Activated naive CD4-positive, alpha-beta T cell treated with anti-CD3 and anti-CD28 coated beads for 36 hours (primary cell): ENCODE measurements around the gene SIM2. TPM values are rescaled to one million over a fixed set of nuclear protein-coding genes. Genes with fewer than 3 reads are reported as not detected.

Source experiments
- CTCF ChIA-PET: fragments of 350-600 bp; sonication (Branson Sonifier 250); formaldehyde crosslinking; loops from one replicate; lab custom pipeline; 2021; ENCODE audit warnings: antibody characterized with exemption; lab: Charles Lee
- DNase-seq: peaks from one replicate; pipeline ENCODE4 v3.0.0-alpha.2; 2020
- H3K27ac Mint-ChIP-seq: one replicate; pipeline ENCODE4 v1.8.0; 2021; ENCODE audit warnings: mild to moderate bottlenecking, mixed read lengths
- H3K27me3 Mint-ChIP-seq: one replicate; pipeline ENCODE4 v1.8.0; 2021; ENCODE audit warnings: low read depth, mixed read lengths
- H3K36me3 Mint-ChIP-seq: one replicate; pipeline ENCODE4 v1.8.0; 2021; ENCODE audit warnings: low read depth, mixed read lengths
- H3K4me1 Mint-ChIP-seq: one replicate; pipeline ENCODE4 v1.8.0; 2021; ENCODE audit warnings: low read depth, mixed read lengths
- H3K4me3 Mint-ChIP-seq: one replicate; pipeline ENCODE4 v1.8.0; 2021; ENCODE audit warnings: mild to moderate bottlenecking, moderate library complexity, mixed read lengths
- H3K9me3 Mint-ChIP-seq: one replicate; pipeline ENCODE4 v1.8.0; 2021; ENCODE audit warnings: mixed read lengths
- intact Hi-C: fragments of 100-400 bp; cut with micrococcal nuclease; formaldehyde crosslinking; loops from one replicate; pipeline ENCODE4 v1.15.1; 2023
- total RNA-seq, 2 experiments: library from RNA; stranded (reverse); gene quantifications; one replicate each; pipeline ENCODE4 v1.2.3, GENCODE V29; 2021

The SIM2 gene
- total RNA-seq, 2 experiments from 2014 or later = 0.74 to 0.94 TPM

- Mint-ChIP-seq H3K27me3 (peaks cover 73% of the 10 kb centered on the region), H3K4me3 (no peak overlapping the region), H3K27ac (no peak overlapping the region), H3K4me1 (peaks cover 27% of the 10 kb centered on the region), H3K36me3 (no peaks in the 10 kb centered on the region), H3K9me3 (no peaks in the 10 kb centered on the region)
- CTCF ChIA-PET = interaction anchor here (0.9 kb wide), 1 partner anchor 67 kb away, joined by 3 read pairs; no protein-coding TSS in a partner anchor
- no peak for DNase-seq
- intact Hi-C loops = no loop called here
These were observed 1.7 kb upstream of the SIM2 start for GRCh38 chr21:36697060-36697850.

DNA sequence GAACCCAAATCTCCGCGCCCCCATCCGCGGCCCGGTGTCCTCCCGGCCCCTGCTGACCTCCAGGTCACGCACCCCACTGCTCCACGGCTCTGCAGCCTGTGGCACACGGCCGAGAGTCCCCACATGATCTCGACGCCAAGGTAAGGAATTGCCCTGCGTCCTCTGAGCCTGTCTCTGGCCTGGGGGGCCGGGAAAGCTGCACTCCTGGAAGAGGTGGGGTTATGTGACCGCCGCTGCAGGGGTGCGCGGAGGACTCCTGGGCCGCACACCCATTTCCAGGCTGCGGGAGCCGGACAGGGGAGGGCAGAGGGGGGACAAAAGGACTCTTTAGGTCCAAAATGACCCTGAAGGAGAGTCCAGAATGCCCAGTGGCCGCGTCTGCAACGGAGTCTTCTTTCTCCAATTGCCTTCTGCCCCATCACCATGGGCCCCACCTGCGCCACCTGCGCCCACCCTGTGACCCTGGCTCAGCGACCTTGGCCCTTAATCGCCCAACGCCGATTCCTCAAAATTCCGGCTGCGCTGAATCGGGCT lies 997 bp upstream of the SIM2 start:
- Mint-ChIP-seq H3K4me3 (no peak overlapping the region), H3K27me3 (peaks cover 71% of the 10 kb centered on the region), H3K27ac (no peak overlapping the region), H3K9me3 (no peaks in the 10 kb centered on the region), H3K36me3 (no peaks in the 10 kb centered on the region), H3K4me1 (peaks cover 26% of the 10 kb centered on the region)
- DNase-seq = no peak
- intact Hi-C loops = no loop called here
- CTCF ChIA-PET = no interaction called here

GRCh38 chr21:36698385-36698980 lies 432 bp upstream of the SIM2 start:
- no peak overlapping the region for H3K4me3 Mint-ChIP-seq
- CTCF ChIA-PET = no interaction called here
- no peaks in the 10 kb centered on the region for H3K9me3 Mint-ChIP-seq
- intact Hi-C loops = no loop called here
- H3K4me1 Mint-ChIP-seq = peaks cover 28% of the 10 kb centered on the region
- H3K27ac Mint-ChIP-seq = no peak overlapping the region
- DNase-seq = no peak
- H3K36me3 Mint-ChIP-seq = no peaks in the 10 kb centered on the region
- peaks cover 76% of the 10 kb centered on the region for H3K27me3 Mint-ChIP-seq

DNA sequence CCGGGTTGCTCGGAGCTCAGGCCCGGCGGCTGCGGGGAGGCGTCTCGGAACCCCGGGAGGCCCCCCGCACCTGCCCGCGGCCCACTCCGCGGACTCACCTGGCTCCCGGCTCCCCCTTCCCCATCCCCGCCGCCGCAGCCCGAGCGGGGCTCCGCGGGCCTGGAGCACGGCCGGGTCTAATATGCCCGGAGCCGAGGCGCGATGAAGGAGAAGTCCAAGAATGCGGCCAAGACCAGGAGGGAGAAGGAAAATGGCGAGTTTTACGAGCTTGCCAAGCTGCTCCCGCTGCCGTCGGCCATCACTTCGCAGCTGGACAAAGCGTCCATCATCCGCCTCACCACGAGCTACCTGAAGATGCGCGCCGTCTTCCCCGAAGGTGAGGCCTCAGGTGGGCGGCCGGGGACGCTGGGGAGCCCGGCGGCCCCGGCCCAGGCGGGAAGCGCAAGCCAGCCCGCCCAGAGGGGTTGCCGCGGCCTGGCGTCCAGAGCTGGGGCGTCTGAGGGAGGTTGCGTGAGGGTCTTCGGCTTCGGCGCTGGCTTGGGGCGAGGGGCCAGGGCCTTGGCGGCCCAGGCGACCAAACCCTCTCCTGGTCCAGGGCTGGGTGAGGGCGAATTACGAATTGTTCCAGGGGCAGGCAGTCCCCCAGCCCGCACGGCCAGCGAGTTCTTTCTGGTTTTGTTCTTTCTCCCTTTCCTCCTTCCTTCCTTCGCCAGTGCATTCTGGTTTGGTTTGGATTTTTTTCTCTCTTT lies 805 bp downstream of the SIM2 start:
- peak overlapping the region; percentile 64 for H3K4me3 Mint-ChIP-seq
- no peaks in the 10 kb centered on the region for H3K9me3 Mint-ChIP-seq
- no peak overlapping the region for H3K27ac Mint-ChIP-seq
- CTCF ChIA-PET = interaction anchor here (1.1 kb wide), 1 partner anchor 69 kb away, joined by 4 read pairs; no protein-coding TSS in a partner anchor
- no peak for DNase-seq
- peaks cover 28% of the 10 kb centered on the region for H3K4me1 Mint-ChIP-seq
- intact Hi-C loops = loop anchor here (5.0 to 10.0 kb wide), 2 partner anchors 112 to 555 kb away; no protein-coding TSS in a partner anchor
- H3K36me3 Mint-ChIP-seq = no peaks in the 10 kb centered on the region
- peaks cover 74% of the 10 kb centered on the region for H3K27me3 Mint-ChIP-seq

DNA sequence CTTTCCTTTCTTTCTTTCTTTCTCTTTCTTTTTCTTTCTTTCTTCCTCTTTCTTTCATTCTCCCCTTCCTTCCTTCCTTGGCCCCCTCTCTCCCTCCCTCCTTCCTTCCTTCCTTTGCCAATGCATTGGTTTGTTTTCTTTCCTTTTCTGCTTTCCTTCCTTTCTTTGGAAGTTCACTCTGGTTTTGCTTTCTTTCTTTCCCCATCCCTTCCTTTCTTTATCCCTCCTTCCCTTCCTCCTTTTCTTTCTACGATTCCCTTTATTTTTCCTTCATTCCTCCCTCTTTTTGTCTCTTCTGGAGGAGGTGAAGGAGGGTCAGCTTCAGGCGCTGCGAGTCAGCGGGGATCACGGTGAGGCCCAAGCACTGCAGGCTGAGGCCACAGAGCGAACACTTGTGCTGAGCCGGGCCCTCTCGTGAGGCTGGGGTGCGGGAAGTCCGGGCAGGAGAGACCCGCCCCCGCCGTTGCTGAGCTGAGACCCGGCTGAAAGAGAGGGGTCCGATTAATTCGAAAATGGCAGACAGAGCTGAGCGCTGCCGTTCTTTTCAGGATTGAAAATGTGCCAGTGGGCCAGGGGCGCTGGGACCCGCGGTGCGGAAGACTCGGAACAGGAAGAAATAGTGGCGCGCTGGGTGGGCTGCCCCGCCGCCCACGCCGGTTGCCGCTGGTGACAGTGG lies 1.5 kb downstream of the SIM2 start:
- CTCF ChIA-PET = interaction anchor here (0.7 to 1.1 kb wide), 2 partner anchors 37 to 70 kb away, joined by 3 to 4 read pairs; no protein-coding TSS in a partner anchor
- Mint-ChIP-seq H3K27ac (no peak overlapping the region), H3K27me3 (peaks cover 74% of the 10 kb centered on the region)

DNA sequence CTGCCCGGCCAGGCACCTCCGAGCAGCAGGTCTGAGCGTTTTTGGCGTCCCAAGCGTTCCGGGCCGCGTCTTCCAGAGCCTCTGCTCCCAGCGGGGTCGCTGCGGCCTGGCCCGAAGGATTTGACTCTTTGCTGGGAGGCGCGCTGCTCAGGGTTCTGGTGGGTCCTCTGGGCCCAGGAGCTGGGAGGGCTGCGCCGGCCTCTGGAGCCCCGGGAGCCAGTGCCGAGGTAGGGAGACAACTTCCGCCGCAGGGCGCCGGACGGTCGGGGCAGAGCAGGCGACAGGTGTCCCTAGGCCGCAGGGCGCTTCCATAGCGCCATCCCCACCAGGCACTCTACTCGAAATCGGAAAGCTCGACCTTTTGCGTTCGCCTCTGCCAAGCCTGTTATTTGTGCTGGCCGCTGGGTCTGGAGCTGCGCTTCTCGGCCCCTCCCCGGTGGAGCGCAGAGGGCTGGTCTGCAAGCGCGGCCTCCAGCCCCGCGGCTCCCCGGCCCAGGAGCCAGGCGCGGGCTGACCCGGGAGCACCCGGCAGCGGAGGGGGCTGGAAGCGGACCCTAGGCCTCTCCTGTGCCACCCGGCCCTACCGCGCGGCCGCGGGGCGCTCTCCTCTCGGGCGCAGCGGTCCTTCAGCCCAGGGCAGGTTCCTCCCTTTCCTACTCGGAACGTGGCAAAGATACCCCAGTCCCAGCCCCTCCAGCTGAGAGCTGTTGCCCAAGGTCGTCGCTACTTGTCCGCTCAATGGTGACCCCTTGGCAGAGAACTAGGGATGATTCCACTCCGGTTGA lies 2.2 kb downstream of the SIM2 start:
- Mint-ChIP-seq H3K36me3 (no peaks in the 10 kb centered on the region), H3K4me1 (peaks cover 40% of the 10 kb centered on the region), H3K27me3 (peaks cover 74% of the 10 kb centered on the region), H3K4me3 (peak overlapping the region; percentile 69), H3K9me3 (no peaks in the 10 kb centered on the region), H3K27ac (no peak overlapping the region)
- intact Hi-C loops = loop anchor here (5.0 to 10.0 kb wide), 2 partner anchors 114 to 556 kb away; no protein-coding TSS in a partner anchor
- no peak for DNase-seq
- CTCF ChIA-PET = interaction anchor here (0.7 to 1.1 kb wide), 2 partner anchors 37 to 71 kb away, joined by 3 to 4 read pairs; no protein-coding TSS in a partner anchor

More for the DNA sequence above, 1.5 kb downstream of the SIM2 start:
- peak overlapping the region; percentile 64 for H3K4me3 Mint-ChIP-seq
- intact Hi-C loops = loop anchor here (5.0 to 10.0 kb wide), 2 partner anchors 113 to 556 kb away; no protein-coding TSS in a partner anchor
- H3K4me1 Mint-ChIP-seq = peaks cover 33% of the 10 kb centered on the region
- no peak for DNase-seq
- H3K36me3 Mint-ChIP-seq = no peaks in the 10 kb centered on the region
- no peaks in the 10 kb centered on the region for H3K9me3 Mint-ChIP-seq

- H3K9me3 Mint-ChIP-seq = no peaks in the 10 kb centered on the region
- H3K27ac Mint-ChIP-seq = no peak overlapping the region
- intact Hi-C loops = loop anchor here (5.0 to 10.0 kb wide), 2 partner anchors 115 to 557 kb away; no protein-coding TSS in a partner anchor
- DNase-seq = peak; percentile 52
- no peaks in the 10 kb centered on the region for H3K36me3 Mint-ChIP-seq
- CTCF ChIA-PET = interaction anchor here (1.1 kb wide), 1 partner anchor 71 kb away, joined by 4 read pairs; no protein-coding TSS in a partner anchor
- H3K4me3 Mint-ChIP-seq = peak overlapping the region; percentile 69
- peaks cover 74% of the 10 kb centered on the region for H3K27me3 Mint-ChIP-seq
- H3K4me1 Mint-ChIP-seq = peaks cover 46% of the 10 kb centered on the region
These were observed 3.1 kb downstream of the SIM2 start for GRCh38 chr21:36701756-36702621.

GRCh38 chr21:36702622-36702968 lies 3.7 kb downstream of the SIM2 start:
- H3K36me3 Mint-ChIP-seq = no peaks in the 10 kb centered on the region
- peaks cover 50% of the 10 kb centered on the region for H3K4me1 Mint-ChIP-seq
- no peak overlapping the region for H3K4me3 Mint-ChIP-seq
- no peak for DNase-seq
- H3K27me3 Mint-ChIP-seq = peaks cover 74% of the 10 kb centered on the region
- CTCF ChIA-PET = interaction anchor here (1.1 kb wide), 1 partner anchor 72 kb away, joined by 4 read pairs; no protein-coding TSS in a partner anchor
- intact Hi-C loops = loop anchor here (5.0 to 10.0 kb wide), 2 partner anchors 115 to 558 kb away; no protein-coding TSS in a partner anchor
- no peak overlapping the region for H3K27ac Mint-ChIP-seq
- H3K9me3 Mint-ChIP-seq = no peaks in the 10 kb centered on the region

DNA sequence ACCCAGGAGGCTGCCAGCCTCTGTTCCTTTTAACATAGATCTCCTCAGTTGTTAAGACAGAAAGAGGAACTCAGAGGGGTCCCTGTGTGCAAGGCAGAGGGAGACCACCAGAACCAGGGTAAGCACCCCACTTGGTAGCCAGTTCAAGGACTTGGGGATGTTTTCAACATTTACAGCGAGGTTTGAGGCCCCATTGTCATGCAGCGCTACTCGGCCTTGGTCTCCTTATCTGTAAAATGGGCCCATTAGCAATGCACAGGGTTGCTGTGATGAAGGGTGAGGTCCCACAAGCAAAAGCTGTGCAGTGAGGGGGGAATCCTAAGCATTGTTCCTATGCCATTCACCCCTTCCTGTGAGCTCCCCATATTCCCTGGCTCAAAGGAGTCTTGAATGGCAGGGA lies 4.2 kb downstream of the SIM2 start:
- CTCF ChIA-PET = interaction anchor here (1.1 kb wide), 1 partner anchor 73 kb away, joined by 4 read pairs; no protein-coding TSS in a partner anchor
- Mint-ChIP-seq H3K4me3 (no peak overlapping the region), H3K4me1 (peaks cover 51% of the 10 kb centered on the region), H3K27me3 (peaks cover 73% of the 10 kb centered on the region), H3K27ac (no peak overlapping the region), H3K9me3 (no peaks in the 10 kb centered on the region), H3K36me3 (no peaks in the 10 kb centered on the region)
- DNase-seq = no peak
- intact Hi-C loops = loop anchor here (5.0 to 10.0 kb wide), 2 partner anchors 116 to 558 kb away; no protein-coding TSS in a partner anchor

DNA sequence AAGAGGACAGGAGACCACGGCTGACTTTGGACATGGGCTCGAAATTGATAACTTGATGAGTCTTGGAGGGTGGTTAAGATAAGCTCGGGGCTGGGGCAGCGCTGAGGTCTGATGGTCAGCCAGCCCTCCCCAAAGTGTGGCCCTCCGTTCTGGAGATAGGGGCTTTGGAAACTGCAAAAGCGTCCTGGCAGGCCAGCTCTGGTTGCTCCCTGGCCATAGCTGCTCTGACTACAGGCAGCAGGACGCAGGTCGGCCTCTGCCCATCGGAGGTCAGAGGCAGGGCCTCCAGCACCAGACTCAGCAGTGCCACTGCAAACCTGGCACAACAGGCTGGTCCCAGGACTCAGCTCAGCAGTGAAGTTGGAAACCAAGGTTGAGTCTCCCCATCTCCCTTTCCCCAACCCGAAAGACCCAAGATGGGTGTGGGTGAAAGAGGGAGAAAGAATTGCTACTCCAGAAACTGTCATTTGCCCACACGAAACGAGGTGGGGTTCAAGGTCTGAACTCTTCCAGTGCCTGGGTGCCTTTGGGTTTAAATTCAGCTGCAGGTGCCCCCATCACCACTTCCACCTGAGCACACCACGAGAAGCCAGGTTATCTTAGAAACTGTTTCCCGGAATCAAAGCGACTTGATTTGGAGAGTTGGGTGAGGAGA lies 4.8 kb downstream of the SIM2 start:
- intact Hi-C loops = loop anchor here (5.0 to 10.0 kb wide), 2 partner anchors 116 to 559 kb away; no protein-coding TSS in a partner anchor
- DNase-seq = no peak
- Mint-ChIP-seq H3K36me3 (no peaks in the 10 kb centered on the region), H3K27me3 (peaks cover 76% of the 10 kb centered on the region), H3K4me3 (peak overlapping the region; percentile 21), H3K27ac (no peak overlapping the region), H3K4me1 (peaks cover 56% of the 10 kb centered on the region), H3K9me3 (no peaks in the 10 kb centered on the region)
- CTCF ChIA-PET = no interaction called here
